GM12892 (cell line): ENCODE data around the gene EPB41.
A peak's percentile ranks its signal among the peaks of the same experiment; 100 is the strongest.
"Not testable (repeated sequence)": the region's sequence is repeated elsewhere in the genome, so short reads cannot be mapped to it uniquely, and the experiment has no call there.

Experiments used
- DNase-seq: peaks from one replicate; pipeline ENCODE4 v3.0.0; 2011; ENCODE audit not compliant: insufficient read length
- FAIRE-seq: peaks from 2 replicates; lab custom pipeline; 2011; peaks lifted over from hg19 to GRCh38; lab: Jason Lieb, UNC
- POLR2A ChIP-seq: IDR thresholded peaks from 2 replicates; pipeline ENCODE4 v1.6.1; 2011; ENCODE audit warnings: low read depth, low read length, control low read depth
- POLR2AphosphoS5 ChIP-seq: IDR thresholded peaks from 2 replicates; pipeline ENCODE4 v1.6.1; 2011; ENCODE audit warnings: low read depth, low read length, control low read depth
- TAF1 ChIP-seq: IDR thresholded peaks from 2 replicates; pipeline ENCODE4 v1.6.1; 2011; ENCODE audit warnings: low read depth, mild to moderate bottlenecking, control low read depth, low read length, borderline replicate concordance

Gene EPB41

GRCh38 chr1:29083317-29084195 lies 169.2 kb downstream of the EPB41 start:
- DNase-seq (no peak), FAIRE-seq (peak; percentile 54)
- no peak for TF ChIP-seq POLR2AphosphoS5

DNA sequence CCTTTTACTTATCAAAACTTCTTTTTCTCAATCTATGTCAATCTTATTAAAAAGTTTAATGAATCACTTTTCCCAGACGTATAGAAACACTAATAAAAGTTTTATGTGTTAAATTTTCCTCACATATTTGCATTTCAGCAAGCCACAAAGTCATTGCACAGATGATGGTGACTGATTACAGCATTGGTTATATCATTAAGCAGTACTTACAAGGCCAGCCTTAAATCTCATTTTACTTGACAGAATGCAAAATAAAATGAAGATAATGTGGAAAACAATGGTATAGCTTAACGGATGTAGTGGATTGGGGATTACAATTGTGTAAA lies 169.8 kb downstream of the EPB41 start:
- DNase-seq (no peak), FAIRE-seq (no peak)
- TF ChIP-seq POLR2A (no peak), TAF1 (no peak), POLR2AphosphoS5 (no peak)

GRCh38 chr1:29090937-29091618 lies 176.7 kb downstream of the EPB41 start:
- TF ChIP-seq POLR2AphosphoS5 (no peak), POLR2A (no peak), TAF1 (no peak)
- no peak for FAIRE-seq
- DNase-seq: no peak

DNA sequence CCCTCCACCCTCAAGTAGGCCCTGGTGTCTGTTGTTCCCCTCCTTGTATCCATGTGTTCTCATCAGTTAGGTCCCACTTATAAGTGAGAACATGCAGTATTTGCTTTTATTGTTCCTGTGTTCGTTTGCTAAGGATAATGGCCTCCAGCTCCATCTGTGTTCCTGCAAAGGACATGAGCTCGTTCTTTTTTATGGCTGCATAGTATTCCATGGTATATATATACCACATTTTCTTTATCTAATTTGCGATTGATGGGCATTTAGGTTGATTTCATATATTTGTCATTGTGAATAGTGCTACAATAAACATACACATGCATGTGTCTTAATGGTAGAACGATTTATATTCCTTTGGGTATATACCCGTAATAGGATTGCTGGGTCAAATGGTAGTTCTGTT lies 178.3 kb downstream of the EPB41 start:
- not testable (repeated sequence) for FAIRE-seq, DNase-seq

GRCh38 chr1:29094433-29094832 lies 180.1 kb downstream of the EPB41 start:
- FAIRE-seq (no peak), DNase-seq (no peak)
- TF ChIP-seq TAF1 (no peak), POLR2A (no peak), POLR2AphosphoS5 (no peak)

DNA sequence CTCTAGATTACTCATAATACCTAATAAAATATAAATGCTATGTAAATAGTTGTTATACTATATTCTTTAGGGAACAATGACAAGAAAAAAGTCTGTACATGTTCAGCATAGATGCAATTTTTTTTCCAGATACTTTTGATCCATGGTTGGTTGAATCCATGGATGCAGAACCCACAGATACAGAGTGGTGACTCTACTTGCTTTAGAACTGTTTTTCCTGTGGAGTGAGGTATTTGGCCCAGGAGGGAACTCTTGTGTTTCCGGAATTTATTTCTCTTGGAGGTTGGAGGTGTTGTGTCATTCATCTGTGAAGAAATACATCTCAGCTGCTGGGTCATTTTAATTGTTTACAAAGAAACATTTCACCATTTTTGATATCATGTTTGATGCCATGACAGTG lies 180.6 kb downstream of the EPB41 start:
- FAIRE-seq (no peak), DNase-seq (no peak)
- no peak for TF ChIP-seq POLR2AphosphoS5

DNA sequence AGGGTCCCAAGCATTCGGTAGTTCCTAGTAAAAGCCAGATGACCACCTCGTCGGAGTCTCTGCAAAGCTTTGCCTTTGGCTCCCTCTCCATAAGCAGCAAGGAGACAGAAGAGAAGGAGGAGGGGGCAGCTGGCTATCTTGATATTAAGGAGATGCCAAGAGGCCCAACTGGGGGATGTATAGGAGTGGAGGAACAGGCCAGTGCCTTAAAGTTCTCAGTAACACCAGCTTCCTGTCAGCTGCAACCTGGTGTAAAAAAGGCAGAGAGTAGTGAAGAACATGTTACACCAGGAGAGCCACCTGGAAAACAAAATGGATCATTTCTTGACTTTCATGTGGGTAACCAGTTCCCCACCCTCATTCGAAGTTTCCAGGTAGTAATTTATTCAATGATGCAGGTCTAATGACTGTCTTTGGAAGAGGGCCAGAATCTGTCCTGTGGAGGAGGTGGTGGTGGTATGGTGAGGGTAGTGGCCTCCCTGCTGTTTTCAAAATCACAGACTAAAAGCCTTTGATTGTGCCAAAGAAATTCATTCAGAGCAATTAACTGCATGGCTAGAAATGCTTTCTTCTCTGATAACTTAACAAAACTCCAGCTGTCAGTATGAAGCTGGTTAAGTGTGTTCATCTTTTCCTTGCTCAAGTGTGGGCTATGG lies 182.0 kb downstream of the EPB41 start:
- TF ChIP-seq POLR2AphosphoS5: no peak
- no peak for TF ChIP-seq TAF1
- TF ChIP-seq POLR2A: no peak
- FAIRE-seq (no peak), DNase-seq (no peak)

GRCh38 chr1:29099286-29099685 lies 184.9 kb downstream of the EPB41 start:
- TF ChIP-seq POLR2AphosphoS5: no peak
- TF ChIP-seq TAF1: no peak
- TF ChIP-seq POLR2A: no peak
- FAIRE-seq: no peak
- no peak for DNase-seq

DNA sequence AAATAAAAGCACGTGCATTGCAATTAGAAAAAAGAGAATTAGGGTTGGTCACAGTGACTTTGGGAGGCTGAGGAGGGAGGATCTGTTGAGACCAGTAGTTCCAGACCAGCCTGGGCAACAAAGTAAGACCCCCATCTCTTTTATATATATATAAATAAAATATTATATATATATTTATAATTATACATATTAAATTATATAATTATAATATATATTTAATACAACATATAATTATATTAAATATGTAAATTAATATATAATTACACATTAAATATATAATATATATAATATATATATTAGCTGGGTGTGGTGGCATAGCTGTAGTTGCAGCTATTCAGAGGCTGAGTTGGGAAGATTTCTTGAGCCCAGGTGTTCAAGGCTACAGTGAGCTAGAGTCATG lies 186.1 kb downstream of the EPB41 start:
- DNase-seq (no peak), FAIRE-seq (no peak)
- TF ChIP-seq POLR2A (no peak), TAF1 (no peak), POLR2AphosphoS5 (no peak)

DNA sequence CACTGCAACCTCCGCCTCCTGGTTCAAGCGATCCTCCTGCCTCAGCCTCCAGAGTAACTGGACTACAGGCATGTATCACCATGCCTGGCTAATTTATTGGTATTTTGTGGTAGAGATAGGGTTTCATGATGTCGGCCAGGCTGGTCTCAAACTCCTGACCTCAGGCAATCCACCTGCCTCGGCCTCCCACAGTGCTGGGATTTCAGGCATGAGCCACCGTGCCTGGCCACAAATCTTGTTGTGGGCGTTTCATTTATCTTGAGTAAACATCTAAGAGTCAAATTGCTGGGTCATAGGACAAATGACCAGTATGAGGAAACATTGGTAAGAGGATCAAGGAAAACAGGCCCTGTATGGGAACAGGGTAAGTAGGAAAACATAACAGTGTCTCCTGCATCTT lies 191.5 kb downstream of the EPB41 start:
- DNase-seq (no peak), FAIRE-seq (no peak)
- no peak for TF ChIP-seq TAF1
- no peak for TF ChIP-seq POLR2A
- no peak for TF ChIP-seq POLR2AphosphoS5

- FAIRE-seq, DNase-seq: not testable (repeated sequence)
Observed at GRCh38 chr1:29108041-29108440, 193.7 kb downstream of the EPB41 start.

DNA sequence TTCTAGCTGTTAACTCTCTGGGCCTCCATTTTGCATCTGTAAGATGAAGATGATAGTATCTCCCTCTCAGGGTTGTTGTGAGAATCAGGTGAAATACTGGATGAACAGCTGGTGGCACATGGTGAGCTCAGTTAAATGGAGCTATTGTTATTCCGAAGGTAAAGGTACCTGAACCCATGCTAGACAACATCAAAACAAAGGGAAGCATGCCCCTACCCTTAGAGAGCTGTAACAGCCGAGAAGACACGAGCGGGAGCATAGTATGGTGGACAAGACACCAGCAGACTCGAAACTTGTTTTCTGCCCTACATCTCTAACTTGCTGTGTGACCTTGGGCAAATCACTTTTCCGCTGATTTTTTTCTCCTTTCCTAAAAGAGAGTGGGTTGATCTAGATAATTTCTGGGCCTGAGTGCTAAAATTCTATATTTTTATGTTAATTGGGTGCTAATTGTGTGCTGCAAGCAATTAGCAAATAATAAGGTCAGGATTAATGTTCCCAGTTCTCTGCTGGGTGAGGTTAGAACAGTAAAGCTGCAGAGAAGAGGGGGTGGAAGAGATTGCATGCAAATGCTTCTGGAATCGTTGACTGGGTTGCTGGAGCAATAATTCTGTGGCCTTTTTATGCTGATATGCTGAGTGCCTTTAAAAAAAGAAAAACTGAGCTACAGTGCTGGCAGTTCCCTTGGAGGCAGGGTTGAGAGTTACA lies 198.5 kb downstream of the EPB41 start:
- no peak for TF ChIP-seq POLR2AphosphoS5
- no peak for TF ChIP-seq POLR2A
- TF ChIP-seq TAF1: no peak
- DNase-seq: no peak
- FAIRE-seq: no peak
